Activated CD8-positive, alpha-beta memory T cell treated with anti-CD3 and anti-CD28 coated beads, Interleukin-2, amount 50 U/mL, for 24 hours (primary cell): ENCODE results near the gene KRT74.

Source experiments
- DNase-seq: peaks from one replicate; pipeline ENCODE4 v3.0.0-alpha.2; 2020; ENCODE audit errors: extremely low read depth

The KRT74 gene

GRCh38 chr12:52573743-52574142 is at the start of gene KRT74:
KRT74 (minus strand) TSS chr12:52573843; CDS start chr12:52573777, 66 bp downstream.
- no peak for DNase-seq

GRCh38 chr12:52622349-52622748 is 48.7 kb upstream of the KRT74 start:
- DNase-seq: no peak

- DNase-seq: no peak
These were observed 45.2 kb upstream of the KRT74 start for GRCh38 chr12:52618866-52619265.

GRCh38 chr12:52618216-52618615 is 44.6 kb upstream of the KRT74 start, which contains the start of gene KRT73:
KRT73 (minus strand) TSS chr12:52618559; CDS start chr12:52618524, 35 bp downstream.
- no peak for DNase-seq

- DNase-seq: no peak
These were observed 43.8 kb upstream of the KRT74 start for GRCh38 chr12:52617403-52617785.

GRCh38 chr12:52616680-52617402 is 43.2 kb upstream of the KRT74 start:
- no peak for DNase-seq

GRCh38 chr12:52615912-52616311 is 42.3 kb upstream of the KRT74 start:
- no peak for DNase-seq

GRCh38 chr12:52615208-52615868 is 41.7 kb upstream of the KRT74 start:
- no peak for DNase-seq

GRCh38 chr12:52614381-52615207 is 41.0 kb upstream of the KRT74 start:
- DNase-seq: no peak

GRCh38 chr12:52613384-52614030 is 39.9 kb upstream of the KRT74 start:
- no peak for DNase-seq

GRCh38 chr12:52612431-52613383 is 39.1 kb upstream of the KRT74 start:
- DNase-seq: no peak

GRCh38 chr12:52611080-52611468 is 37.4 kb upstream of the KRT74 start:
- no peak for DNase-seq

GRCh38 chr12:52608826-52609630 is 35.4 kb upstream of the KRT74 start:
- DNase-seq: no peak

GRCh38 chr12:52608161-52608560 is 34.5 kb upstream of the KRT74 start:
- DNase-seq: no peak

- DNase-seq: no peak
These were observed 33.7 kb upstream of the KRT74 start for GRCh38 chr12:52607314-52607713.

- DNase-seq: no peak
These were observed 33.1 kb upstream of the KRT74 start for GRCh38 chr12:52606581-52607218.

- no peak for DNase-seq
These were observed 32.5 kb upstream of the KRT74 start for GRCh38 chr12:52606096-52606495.

- DNase-seq: no peak
These were observed 31.9 kb upstream of the KRT74 start for GRCh38 chr12:52605542-52605941.

- DNase-seq: no peak
These were observed 31.2 kb upstream of the KRT74 start for GRCh38 chr12:52604859-52605258.
